HG02938 (cell line): ENCODE results near the gene MCUB.
A peak's percentile ranks its signal among the peaks of the same experiment; 100 is the strongest.
"Not testable (repeated sequence)": the region's sequence is repeated elsewhere in the genome, so short reads cannot be mapped to it uniquely, and the experiment has no call there.

Experiments
- ATAC-seq: cut with Tn5 transposase; IDR thresholded peaks from one replicate; pipeline ENCODE4 v1.9.1; 2021; ENCODE audit warnings: mild to moderate bottlenecking, moderate library complexity; ENCODE audit not compliant: unreplicated experiment

Gene MCUB

DNA sequence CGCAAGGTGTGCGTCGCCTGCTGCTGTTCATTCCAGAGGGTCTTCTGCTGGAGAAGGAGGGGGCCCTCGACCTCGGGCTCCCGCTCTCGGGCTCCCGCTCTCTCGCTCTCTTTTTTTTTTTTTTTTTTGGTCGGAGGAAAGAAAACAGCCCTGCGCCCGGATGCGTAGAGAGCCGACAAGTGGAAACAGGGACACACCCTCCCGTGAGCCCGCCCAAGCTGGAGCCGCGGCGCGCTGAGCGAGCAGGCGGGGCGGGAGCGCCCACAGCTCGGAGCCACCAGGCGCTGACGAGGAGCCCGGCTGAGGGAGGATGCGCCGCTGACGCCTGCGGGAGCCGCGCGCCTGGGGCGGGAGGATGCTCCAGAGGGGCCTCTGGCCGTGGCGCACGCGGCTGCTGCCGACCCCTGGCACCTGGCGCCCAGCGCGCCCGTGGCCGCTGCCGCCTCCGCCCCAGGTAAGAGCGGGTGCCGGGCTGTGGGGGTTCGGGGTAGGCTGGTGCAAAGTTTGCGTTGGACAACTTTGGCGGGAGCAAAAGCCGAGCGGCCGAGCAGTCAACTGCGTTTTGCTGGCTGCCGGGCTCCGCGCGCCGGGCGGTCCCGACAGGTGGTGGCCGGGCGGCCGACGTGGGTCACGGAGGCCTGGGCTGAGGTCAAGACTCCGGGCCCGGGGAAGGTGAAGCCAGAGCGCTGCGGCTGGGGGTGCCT is at the start of gene MCUB:
Gene MCUB (plus strand): TSS at position 264 of the 704 bp plus-strand sequence. CDS start 92 bp downstream, at position 356.
- ATAC-seq = peak; percentile 87

GRCh38 chr4:109510687-109511086 is 49.4 kb upstream of the MCUB start:
- ATAC-seq = no peak

GRCh38 chr4:109511414-109511813 is 48.6 kb upstream of the MCUB start:
- ATAC-seq = no peak

- ATAC-seq = not testable (repeated sequence)
Measured at GRCh38 chr4:109513368-109513767, 46.7 kb upstream of the MCUB start.

DNA sequence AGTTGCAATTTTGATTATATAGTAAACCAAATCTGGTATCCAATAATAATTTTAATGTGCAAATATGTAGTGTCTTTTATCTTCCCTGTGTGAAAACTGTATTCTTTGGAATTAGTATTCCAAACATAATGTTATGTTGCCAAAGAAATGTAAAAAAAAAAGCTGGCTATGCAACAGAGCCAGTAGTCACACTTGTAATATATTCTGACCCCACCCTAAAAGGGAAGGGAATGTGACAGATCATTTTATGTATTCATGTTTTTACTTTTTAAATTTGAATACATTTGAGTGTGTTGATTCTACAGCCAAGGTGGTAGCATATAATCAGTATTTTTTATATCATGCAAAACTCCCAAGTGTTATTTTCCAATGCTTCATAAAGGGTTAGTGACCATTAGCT is 27.9 kb upstream of the MCUB start:
- no peak for ATAC-seq

DNA sequence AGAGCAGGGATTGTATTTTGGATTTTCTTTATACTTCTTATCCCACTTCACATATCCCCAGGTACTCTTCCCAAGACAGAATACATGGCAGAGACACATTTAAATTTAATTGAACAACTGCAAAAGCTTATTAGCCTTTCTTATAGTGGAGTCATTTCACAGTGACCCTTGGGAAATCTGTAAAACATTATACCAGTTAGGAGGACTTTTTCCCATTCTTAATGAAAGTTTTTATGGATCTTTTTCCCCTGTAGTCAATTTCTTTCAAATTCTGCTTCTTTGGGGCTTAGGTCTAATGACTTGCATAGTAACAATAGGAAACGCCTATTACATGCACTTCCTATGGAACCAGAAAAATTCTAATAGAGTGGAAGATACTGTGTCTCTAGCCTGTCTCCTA is 14.6 kb upstream of the MCUB start:
- no peak for ATAC-seq

DNA sequence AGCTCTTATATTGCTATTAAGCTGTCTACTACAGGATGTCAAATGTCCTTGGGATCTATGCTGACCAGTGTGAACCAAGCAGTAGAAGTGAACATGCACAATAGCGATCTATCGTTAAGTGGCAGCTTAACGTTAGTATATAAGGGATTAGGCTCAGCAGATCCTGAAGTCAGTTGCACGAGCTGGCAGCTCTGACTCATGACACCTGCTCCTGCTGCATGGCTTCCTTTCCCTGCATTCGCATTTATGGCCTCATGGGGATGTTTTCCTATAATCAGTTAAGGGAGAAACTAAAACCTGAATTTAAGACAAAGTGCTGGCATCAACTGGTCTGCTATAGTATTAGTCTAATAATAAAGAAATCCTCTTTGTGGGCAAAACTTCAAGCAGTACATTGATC is 12.7 kb upstream of the MCUB start:
- ATAC-seq = no peak

- ATAC-seq = no peak
Measured at GRCh38 chr4:109548655-109549054, 11.4 kb upstream of the MCUB start.

- no peak for ATAC-seq
Measured at GRCh38 chr4:109552237-109552636, 7.8 kb upstream of the MCUB start.

GRCh38 chr4:109553130-109553529 is 6.9 kb upstream of the MCUB start:
- no peak for ATAC-seq

GRCh38 chr4:109554971-109555370 is 5.1 kb upstream of the MCUB start:
- ATAC-seq = no peak

DNA sequence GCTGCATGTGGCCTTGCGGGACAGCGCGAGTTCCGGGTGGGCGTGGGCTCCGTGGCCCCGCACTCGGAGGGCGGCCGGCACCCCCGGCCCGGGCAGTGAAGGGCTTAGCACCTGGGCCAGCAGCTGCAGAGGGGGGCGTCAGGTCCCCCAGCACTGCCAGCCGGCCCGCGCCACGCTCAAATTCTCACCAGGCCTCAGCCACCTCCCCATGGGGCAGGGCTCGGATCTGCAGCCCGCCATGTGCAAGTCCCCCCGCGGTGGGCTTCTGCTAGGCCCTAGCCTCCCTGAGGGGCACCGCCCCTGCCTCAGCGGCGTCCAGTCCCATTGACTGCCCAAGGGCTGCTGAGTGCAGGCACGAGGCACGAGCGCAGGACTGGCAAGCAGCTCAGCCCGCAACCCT is 2.6 kb upstream of the MCUB start:
- ATAC-seq = no peak

DNA sequence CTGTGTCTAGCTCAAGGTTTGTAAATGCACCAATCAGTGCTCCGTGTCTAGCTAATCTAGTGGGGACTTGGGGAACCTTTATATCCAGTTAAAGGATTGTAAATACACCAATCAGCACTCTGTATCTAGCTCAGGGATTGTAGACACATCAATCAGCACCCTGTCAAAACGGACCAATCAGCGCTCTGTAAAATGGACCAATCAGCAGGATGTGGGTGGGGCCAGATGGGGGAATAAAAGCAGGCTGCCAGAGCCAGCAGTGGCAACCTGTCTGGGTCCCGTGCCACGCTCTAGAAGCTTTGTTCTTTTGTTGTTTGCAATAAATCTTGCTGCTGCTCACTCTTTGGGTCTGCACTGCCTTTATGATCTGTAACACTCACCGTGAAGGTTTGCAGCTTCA is 2.0 kb upstream of the MCUB start:
- ATAC-seq = not testable (repeated sequence)

- peak; percentile 19 for ATAC-seq
Measured at GRCh38 chr4:109559625-109559982, 442 bp upstream of the MCUB start.

- peak; percentile 64 for ATAC-seq
Measured at GRCh38 chr4:109560687-109561461, 828 bp downstream of the MCUB start.

DNA sequence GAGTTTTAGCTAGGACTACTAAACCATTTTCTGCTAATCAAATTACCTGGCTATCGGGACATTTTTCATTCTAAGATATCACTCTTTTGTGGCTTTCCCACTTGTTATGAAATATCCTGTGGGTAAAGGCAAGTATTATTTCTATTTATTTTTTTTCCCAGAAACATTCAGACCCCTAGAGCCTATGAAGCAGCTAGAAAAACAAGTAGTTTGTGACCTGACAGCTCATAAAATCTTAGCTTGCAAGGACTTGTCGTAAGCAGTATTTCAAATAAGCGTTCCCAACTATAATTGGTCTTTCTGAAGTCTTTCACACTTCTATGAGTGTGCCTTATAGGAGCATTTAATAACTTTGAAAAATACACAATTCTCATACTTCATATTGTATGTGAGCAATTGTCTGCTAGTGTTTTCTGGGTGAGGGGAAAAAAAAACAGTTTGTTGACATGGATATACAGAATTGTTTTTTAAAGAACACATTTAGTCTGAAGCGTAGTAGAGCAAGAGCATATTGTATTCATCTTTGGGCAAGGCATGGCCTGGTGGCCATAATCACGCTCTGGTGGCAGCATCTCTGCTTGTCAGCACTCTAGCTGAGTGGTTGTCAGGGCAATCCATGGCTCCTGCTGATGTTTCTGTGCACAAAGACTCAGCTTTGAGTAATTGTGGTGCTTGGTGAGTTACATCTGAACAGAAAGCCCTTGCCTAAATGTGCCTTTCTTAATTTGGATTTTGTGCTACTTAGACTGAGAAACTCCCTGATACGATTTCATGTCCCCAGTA is 2.6 kb downstream of the MCUB start:
- ATAC-seq = no peak

DNA sequence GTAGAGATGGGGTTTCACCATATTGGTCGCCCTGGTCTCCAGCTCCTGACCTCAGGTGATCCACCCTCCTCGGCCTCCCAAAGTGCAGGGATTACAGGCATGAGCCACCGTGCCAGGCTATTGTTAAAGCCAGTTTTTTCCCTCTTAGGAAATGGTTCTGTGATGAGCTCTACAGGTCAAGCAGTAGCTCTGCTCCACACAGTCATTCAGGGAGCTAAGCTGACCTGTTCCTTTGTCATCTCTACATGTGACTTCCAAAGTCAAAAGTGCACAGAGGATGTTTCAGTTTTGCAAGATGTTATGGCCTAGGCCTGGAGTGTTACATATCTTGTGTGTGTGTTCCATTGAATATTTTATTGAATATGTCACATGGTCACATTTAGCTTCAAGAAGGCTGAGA is 11.4 kb downstream of the MCUB start:
- no peak for ATAC-seq

- no peak for ATAC-seq
Measured at GRCh38 chr4:109572154-109572553, 12.1 kb downstream of the MCUB start.

GRCh38 chr4:109574443-109574850 is 14.4 kb downstream of the MCUB start:
- ATAC-seq = no peak

DNA sequence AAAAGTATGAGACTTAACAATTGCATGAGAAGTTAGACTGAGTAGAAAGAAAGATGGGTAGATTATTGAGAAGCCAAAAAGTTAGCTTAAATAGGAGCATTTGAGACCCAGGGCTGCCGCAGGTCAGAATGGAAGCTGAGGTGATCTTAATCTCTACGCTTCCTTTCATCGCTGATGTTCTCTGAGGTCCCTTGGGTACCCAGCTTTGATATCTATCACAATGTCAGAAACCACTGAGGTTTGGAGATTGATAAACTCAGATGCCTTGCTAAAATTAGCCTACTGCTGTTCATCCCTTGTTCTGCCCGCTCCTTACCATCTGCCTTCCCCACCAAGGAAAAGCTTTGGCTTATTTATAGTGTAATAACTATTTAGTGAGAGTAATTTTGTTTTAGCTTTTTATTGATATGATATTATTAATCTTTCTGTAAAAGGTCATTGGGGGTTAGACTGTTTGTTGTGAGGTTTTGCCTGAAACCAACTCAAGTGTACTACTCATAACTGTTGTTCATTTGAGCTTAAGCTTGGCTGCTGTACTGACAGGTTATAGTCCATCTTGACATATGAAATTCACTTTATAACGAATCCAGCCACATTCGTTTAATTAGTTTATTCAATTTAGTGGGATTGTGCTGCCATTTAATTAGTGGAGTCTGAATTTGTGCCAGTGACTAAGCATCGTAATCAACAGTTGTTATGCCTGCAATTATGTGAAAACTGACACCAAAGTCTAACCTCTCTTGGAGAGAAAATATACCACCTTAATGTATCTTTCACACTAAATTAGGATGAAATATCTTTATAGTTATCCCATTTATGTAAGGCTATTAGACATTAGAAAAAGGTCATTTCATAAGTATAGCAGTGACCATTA is 15.1 kb downstream of the MCUB start:
- ATAC-seq = no peak

- no peak for ATAC-seq
Measured at GRCh38 chr4:109576462-109576861, 16.4 kb downstream of the MCUB start.
